WTC11 (cell line): ENCODE data around the gene ERICH6B. TPM values are rescaled to one million over a fixed set of nuclear protein-coding genes. Genes with fewer than 3 reads are reported as not detected.

Source experiments
- ATAC-seq: fragments of 200-7000 bp; cut with Tn5 transposase; 2 replicates; pipeline ENCODE4 v1.10.0; 2021; ENCODE audit warnings: mild to moderate bottlenecking, moderate library complexity
- CTCF ChIA-PET: fragments of 300-600 bp; sonication (Branson Sonifier 250); formaldehyde crosslinking; loops from one replicate; lab custom pipeline; 2021; ENCODE audit warnings: antibody characterized with exemption; lab: Charles Lee
- POLR2A ChIA-PET: fragments of 350-600 bp; sonication (Branson Sonifier 250); formaldehyde crosslinking; loops from one replicate; lab custom pipeline; 2021; ENCODE audit warnings: antibody characterized with exemption; lab: Charles Lee
- DNase-seq: peaks from one replicate; pipeline ENCODE4 v3.0.0; 2021; ENCODE audit warnings: low spot score
- H3K27ac Mint-ChIP-seq: 2 replicates; pipeline ENCODE4 v1.8.0; 2021; ENCODE audit warnings: mixed read lengths
- H3K27me3 Mint-ChIP-seq: 2 replicates; pipeline ENCODE4 v1.8.0; 2021; ENCODE audit warnings: low read depth, mild to moderate bottlenecking, moderate library complexity, mixed read lengths
- H3K36me3 Mint-ChIP-seq: 2 replicates; pipeline ENCODE4 v1.8.0; 2021; ENCODE audit warnings: mixed read lengths
- H3K4me1 Mint-ChIP-seq: 2 replicates; pipeline ENCODE4 v1.8.0; 2022; ENCODE audit warnings: mixed read lengths
- H3K4me3 Mint-ChIP-seq: 2 replicates; pipeline ENCODE4 v1.8.0; 2021; ENCODE audit warnings: mild to moderate bottlenecking, moderate library complexity, mixed read lengths
- H3K9me3 Mint-ChIP-seq: 2 replicates; pipeline ENCODE4 v1.8.0; 2021; ENCODE audit warnings: mixed read lengths
- ARID4B ChIP-seq: sonication (generic); formaldehyde crosslinking; IDR thresholded peaks from 2 replicates; pipeline ENCODE4 v1.8.0; 2023; ENCODE audit warnings: missing genetic modification reagents, mild to moderate bottlenecking, borderline replicate concordance
- E2F1 ChIP-seq: sonication (generic); formaldehyde crosslinking; IDR thresholded peaks from 2 replicates; pipeline ENCODE4 v1.8.0; 2022; ENCODE audit warnings: mild to moderate bottlenecking, missing genetic modification reagents
- NR2C2 ChIP-seq: sonication (generic); formaldehyde crosslinking; IDR thresholded peaks from 2 replicates; pipeline ENCODE4 v1.8.0; 2022; ENCODE audit warnings: mild to moderate bottlenecking, missing genetic modification reagents
- PRRX2 ChIP-seq: fragments of 250-450 bp; sonication (Bioruptor Pico); IDR thresholded peaks from 2 replicates; pipeline ENCODE4 v1.8.0; 2021; ENCODE audit warnings: mild to moderate bottlenecking
- ZNF416 ChIP-seq: fragments of 250-450 bp; sonication (Bioruptor Pico); IDR thresholded peaks from 2 replicates; pipeline ENCODE4 v1.9.0; 2021; ENCODE audit warnings: mild to moderate bottlenecking, inconsistent platforms
- total RNA-seq: library from RNA; stranded (reverse); gene quantifications from 3 replicates; pipeline ENCODE4 v1.2.3, GENCODE V29; 2021
- TF ChIP-seq, protein P1 (sequence below): sonication (generic); formaldehyde crosslinking; IDR thresholded peaks from 2 replicates; pipeline ENCODE4 v1.8.0; 2023; ENCODE audit warnings: missing genetic modification reagents
- TF ChIP-seq, protein P2 (sequence below): sonication (generic); formaldehyde crosslinking; IDR thresholded peaks from 2 replicates; pipeline ENCODE4 v1.8.1; 2022; ENCODE audit warnings: mild to moderate bottlenecking, missing genetic modification reagents, moderate library complexity, borderline replicate concordance
- TF ChIP-seq, protein P3 (sequence below): sonication (generic); formaldehyde crosslinking; IDR thresholded peaks from 2 replicates; pipeline ENCODE4 v1.8.1; 2022; ENCODE audit warnings: mild to moderate bottlenecking, moderate library complexity, missing genetic modification reagents
- TF ChIP-seq, protein P4 (sequence below): fragments of 250-450 bp; sonication (Bioruptor Pico); IDR thresholded peaks from 2 replicates; pipeline ENCODE4 v1.8.0; 2021; ENCODE audit warnings: mild to moderate bottlenecking

The ERICH6B gene
- total RNA-seq, 1 experiment from 2014 or later, result not detected

DNA sequence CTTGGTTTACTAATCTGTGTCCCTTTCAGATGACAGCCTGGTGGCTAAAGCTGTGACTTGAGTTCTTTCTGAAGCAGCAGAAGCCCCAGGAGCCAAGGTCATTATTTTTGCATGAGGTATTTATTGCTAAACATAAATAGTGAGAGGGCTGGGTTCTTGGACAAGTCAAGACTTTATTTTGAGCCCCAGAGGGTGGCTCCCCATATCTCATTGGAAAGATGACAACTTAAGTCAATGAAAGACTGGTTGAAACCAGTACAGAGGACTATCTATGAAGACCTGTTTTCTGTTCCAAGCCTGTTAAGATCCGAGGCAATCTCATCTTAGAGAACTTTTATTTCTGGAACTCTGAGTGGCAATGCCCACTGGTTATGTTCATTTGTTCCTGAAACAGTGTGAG, 14.4 kb upstream of the ERICH6B start (continued):
- TF ChIP-seq NR2C2 (CRISPR knock-in tag), result no peak
- TF ChIP-seq, protein P1, sequence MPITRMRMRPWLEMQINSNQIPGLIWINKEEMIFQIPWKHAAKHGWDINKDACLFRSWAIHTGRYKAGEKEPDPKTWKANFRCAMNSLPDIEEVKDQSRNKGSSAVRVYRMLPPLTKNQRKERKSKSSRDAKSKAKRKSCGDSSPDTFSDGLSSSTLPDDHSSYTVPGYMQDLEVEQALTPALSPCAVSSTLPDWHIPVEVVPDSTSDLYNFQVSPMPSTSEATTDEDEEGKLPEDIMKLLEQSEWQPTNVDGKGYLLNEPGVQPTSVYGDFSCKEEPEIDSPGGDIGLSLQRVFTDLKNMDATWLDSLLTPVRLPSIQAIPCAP (CRISPR knock-in tag), result no peak
- TF ChIP-seq, protein P2, sequence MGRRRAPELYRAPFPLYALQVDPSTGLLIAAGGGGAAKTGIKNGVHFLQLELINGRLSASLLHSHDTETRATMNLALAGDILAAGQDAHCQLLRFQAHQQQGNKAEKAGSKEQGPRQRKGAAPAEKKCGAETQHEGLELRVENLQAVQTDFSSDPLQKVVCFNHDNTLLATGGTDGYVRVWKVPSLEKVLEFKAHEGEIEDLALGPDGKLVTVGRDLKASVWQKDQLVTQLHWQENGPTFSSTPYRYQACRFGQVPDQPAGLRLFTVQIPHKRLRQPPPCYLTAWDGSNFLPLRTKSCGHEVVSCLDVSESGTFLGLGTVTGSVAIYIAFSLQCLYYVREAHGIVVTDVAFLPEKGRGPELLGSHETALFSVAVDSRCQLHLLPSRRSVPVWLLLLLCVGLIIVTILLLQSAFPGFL (CRISPR knock-in tag), result no peak
- TF ChIP-seq E2F1, result no peak
- TF ChIP-seq, protein P3, sequence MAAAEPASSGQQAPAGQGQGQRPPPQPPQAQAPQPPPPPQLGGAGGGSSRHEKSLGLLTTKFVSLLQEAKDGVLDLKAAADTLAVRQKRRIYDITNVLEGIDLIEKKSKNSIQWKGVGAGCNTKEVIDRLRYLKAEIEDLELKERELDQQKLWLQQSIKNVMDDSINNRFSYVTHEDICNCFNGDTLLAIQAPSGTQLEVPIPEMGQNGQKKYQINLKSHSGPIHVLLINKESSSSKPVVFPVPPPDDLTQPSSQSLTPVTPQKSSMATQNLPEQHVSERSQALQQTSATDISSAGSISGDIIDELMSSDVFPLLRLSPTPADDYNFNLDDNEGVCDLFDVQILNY (CRISPR knock-in tag), result no peak
- TF ChIP-seq, all 79 proteins: peak for 0

DNA sequence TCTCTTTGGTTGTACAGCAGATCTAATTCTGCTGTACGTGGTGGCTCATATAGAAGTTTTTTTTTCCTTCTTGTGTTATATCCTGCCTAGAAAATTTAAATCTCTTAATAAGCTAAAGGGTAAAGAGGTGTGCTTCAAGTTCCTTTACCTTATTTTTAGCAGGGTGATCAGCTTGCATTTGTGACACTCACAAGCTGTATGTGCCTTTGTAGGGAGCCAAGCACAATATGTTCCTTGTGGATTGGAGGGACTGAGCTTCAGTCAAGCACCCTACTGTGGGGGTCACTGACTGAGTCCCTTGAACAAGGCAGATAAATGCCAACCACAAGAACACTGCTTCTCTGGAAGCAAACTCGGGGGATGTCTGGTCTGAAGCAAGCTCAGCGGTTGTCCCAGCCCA, 12.6 kb upstream of the ERICH6B start:
- CTCF ChIA-PET, result interaction anchor here (0.8 to 0.9 kb wide), 2 partner anchors 56 to 101 kb away, joined by 3 to 4 read pairs; no protein-coding TSS in a partner anchor
- POLR2A ChIA-PET, result no interaction called here
- no peaks in the 10 kb centered on the region for H3K9me3 Mint-ChIP-seq

More for the DNA sequence above, 12.6 kb upstream of the ERICH6B start:
- Mint-ChIP-seq H3K4me1 (peaks cover 23% of the 10 kb centered on the region), H3K36me3 (no peaks in the 10 kb centered on the region), H3K27ac (no peak overlapping the region), H3K27me3 (no peaks in the 10 kb centered on the region; the same call in 1 of the 2 replicates), H3K4me3 (no peak overlapping the region)
- DNase-seq (no peak), ATAC-seq (no peak)
- TF ChIP-seq ARID4B (CRISPR knock-in tag) (no peak), PRRX2 (CRISPR knock-in tag) (no peak), ZNF416 (CRISPR knock-in tag) (no peak)
- TF ChIP-seq, protein P4, sequence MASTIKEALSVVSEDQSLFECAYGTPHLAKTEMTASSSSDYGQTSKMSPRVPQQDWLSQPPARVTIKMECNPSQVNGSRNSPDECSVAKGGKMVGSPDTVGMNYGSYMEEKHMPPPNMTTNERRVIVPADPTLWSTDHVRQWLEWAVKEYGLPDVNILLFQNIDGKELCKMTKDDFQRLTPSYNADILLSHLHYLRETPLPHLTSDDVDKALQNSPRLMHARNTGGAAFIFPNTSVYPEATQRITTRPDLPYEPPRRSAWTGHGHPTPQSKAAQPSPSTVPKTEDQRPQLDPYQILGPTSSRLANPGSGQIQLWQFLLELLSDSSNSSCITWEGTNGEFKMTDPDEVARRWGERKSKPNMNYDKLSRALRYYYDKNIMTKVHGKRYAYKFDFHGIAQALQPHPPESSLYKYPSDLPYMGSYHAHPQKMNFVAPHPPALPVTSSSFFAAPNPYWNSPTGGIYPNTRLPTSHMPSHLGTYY (CRISPR knock-in tag), result no peak
